GM19099 (cell line): ENCODE results near the gene ARHGAP31.

Experiments
- POLR2A ChIP-seq: IDR thresholded peaks from 3 replicates; pipeline ENCODE4 v1.6.1; 2011; ENCODE audit warnings: low read depth; ENCODE audit not compliant: insufficient read length; ENCODE audit errors: extremely low read depth

The ARHGAP31 gene

DNA sequence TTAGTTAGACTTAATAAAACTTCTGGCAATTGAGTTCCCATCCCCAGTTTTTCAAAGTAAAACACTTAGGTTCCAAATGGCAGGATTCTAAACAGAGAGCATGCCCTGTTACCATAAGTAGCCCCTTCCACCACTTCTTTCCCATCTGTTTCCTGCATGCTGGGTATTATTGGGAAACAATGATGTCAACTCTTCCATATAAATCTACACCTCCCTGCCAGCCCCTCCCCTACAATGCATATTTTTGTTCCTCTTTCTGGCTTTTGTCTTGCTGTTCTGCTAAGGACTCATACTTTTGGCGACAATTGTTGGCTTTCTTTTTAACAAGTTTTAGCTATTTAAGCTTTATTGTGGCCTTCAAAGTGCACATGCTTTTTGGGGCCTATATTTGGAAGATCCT lies 11.1 kb downstream of the ARHGAP31 start:
- TF ChIP-seq POLR2A, result no peak

DNA sequence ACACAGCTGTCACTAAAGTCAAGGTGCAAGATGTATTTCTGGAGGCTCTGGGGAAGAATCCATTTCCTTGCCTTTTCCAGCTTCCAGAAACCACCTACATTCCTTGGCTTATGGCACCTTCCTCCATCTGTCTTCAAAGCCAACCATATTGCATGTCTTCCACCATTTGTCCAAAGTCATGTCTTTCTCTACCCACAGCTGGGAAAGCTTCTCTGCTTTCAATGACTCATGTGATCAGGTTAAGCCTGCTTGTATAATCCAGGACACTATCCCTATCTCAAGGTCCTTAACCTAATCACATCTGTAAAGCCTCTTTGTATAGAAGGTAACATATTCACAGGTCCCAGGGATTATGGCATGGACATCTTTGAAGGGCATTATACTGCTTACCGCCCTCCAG lies 14.2 kb downstream of the ARHGAP31 start:
- no peak for TF ChIP-seq POLR2A

DNA sequence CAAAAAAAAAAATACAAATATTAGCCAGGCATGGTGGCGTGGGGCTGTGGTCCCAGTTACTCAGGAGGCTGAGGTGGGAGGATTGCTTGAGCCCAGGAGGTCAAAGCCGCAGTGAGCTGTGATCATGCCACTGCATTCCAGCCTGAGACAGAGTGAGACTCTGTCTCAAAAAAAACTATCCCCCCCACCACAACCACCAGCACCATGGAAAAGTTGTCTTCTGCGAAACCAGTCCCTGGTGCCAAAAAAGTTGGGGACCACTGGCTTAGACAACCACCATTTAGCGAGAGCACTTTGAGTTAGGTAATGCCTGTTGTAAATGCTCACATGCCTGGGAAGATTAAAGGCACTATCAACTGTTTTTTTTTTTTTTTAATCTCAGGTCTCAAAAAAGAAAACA lies 15.4 kb downstream of the ARHGAP31 start:
- TF ChIP-seq POLR2A, result no peak

DNA sequence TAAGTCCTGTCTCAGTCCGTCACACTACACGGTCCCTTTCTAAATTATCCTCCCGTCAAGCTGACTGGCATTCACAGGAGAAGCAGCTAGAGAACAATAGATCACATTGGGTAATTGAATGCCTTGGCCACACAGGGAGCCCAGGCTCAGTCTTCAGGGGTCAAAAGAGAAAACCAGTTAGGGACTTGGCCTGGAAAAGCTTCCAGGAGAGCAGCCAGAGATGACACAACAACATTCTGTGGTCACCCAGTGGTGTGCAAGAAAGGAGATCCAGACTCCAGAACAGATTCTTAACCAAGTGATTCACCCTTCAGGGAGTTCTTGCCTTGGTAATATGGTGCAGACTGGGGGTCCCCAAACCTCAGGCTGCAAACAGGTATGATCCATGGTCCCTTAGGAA lies 15.9 kb downstream of the ARHGAP31 start:
- TF ChIP-seq POLR2A, result no peak

DNA sequence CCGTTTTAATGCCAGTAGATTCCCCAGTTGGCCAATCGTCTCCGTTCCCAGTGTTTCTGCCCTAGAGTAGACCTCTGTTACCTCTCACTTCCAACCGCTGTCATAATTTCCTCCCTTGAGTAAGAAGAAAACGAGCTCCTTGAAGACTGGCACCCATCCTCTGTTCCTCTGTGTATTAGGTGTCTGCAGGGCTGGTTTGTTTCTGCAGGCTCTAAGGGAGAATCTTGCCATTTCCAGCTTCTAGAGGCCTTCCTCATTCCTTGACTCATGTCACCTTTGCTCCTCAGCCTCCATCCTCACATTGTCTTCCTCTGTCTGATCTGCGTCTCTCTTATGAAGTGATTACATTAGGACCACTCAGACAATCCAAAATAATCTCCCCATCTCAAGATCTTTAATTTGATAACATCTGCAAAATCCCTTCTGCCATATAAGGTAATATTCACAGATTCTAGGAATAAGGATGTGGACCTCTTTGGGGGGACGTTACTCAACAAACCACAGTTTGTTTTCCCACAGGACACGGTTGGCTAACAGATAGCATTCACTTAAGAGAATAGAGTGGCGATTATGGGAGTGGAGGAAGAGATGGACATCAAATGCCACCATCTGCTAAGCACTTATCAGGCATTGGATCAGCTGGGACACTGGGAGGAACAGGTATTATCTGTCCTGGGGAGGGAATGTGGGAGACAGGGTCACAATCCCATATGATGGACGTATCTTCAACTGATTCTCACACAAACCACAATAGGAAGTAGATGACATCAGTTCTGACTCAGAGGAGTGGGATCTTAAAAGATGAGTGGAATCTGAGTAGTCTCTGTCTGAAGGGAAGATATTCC lies 17.1 kb downstream of the ARHGAP31 start:
- TF ChIP-seq POLR2A, result no peak

DNA sequence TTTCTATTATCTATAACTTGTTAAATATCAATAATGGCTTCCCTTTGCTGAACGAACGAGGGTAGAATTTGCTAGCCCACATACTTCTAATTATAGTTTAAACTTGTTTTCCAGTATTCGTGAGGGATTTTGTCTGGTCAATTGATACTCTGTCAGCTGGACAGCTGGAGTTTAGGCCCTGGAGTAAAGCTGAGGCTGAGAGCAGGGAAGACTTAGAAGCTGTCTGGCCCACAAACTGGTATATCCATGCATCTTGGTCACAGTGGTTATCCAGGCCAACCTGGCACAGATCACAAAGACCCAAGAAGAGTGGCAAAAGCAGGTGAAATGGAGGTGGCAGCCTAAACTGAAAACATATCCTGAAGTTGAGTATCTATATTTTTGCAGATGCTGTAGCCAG lies 19.3 kb downstream of the ARHGAP31 start:
- no peak for TF ChIP-seq POLR2A

DNA sequence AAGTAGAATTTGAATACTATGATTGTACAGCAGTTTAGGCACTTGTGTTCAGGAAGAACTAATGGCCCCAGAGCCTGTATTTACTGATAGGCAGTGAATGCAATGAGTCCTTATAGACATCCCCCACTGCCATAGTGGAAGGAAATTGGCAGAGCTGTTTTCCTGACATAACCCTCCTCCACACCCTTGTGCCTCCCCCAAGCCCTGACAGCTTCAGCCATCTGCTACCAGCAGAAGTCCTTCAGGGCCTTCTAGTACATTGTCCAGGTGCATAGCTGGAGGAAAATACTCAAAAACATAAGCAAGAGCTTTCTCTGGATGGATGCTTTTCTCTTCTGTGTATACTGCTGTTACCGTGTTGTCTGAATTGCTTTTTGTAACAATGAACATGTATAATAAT lies 20.6 kb downstream of the ARHGAP31 start:
- TF ChIP-seq POLR2A, result no peak

DNA sequence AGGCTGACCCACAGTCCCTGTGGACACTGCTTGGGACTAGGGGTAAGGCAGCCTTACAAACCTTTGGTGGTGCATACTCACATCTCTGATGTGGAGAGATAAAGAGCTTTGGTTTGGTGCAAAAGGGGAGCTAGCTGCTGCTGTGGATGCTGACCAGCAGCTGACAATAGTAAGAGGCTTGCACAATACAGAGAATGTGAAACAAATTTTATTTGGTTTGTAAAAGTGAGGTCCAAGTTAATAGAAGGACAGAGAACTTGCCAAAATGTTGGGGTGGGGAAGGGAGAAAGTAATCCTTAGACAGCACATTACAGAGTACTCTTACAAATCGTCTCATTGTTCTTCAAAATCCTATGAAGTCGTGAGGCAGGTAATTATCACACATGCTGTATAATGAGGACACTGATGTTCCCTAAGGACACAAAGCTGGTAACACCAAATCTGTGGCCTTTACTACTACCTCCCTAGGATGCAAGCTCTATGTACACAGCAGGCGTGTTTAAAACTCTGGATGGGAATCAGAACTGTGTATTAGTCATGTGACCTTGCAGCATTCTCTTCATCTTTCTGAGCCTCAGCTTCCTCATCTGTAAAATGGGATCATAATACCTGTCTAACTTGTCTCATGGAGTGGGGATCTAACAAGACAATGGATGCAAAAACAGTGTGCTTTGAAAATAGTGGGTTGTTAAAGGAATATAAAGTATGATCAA lies 21.6 kb downstream of the ARHGAP31 start:
- no peak for TF ChIP-seq POLR2A

DNA sequence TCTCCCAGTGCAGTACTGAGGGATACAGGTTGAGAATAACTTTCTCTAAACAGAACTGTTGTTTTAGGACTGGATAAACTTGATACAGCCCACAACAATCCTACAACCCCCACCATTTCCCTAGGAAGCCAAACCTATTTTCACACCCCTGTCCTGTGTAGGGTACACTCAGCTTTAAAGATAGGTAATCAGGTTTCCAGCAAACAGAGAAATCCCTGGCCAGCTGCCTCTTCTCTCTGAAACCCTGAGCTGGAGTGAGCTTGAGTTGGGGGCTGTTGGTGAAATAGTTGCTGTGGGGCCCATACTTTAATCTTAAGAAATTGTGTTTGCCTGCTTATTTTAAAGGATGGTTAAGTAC lies 22.1 kb downstream of the ARHGAP31 start:
- TF ChIP-seq POLR2A, result no peak

DNA sequence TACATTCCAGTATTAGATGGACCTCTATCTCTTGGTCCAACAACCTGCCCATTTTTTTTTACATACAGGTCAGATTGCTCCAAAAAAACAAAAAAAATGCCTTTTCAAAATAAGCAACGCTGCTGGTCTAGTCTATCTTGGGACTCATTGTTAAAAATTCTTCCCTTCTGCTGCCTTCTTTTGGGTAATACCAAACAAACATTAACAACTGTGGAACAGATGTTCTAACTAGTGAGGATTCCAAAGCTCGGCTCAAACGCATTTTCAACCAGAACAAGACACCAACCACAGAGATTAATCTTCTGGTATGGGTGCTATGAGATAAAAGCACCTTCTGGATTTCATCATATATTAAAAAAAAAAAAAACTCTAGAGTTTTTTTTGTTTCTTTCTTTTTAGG lies 24.7 kb downstream of the ARHGAP31 start:
- TF ChIP-seq POLR2A, result no peak

DNA sequence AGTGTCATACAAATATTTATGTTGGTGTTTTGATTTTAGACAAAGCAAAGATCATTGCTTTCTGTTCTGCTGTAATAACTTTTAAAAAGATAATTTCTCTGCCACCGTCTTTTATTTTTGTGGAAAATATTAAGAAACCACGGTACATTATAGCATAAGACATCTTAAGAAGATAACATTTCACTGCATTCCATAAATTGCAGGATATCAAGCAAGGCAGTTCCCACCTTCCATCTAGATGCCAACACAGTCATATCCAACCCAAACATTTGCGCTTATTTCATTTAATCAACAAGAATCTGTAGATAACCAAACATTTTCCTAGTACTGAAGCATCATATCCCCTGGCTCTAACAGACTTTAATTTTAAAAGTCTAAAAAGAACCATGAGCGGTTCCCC lies 25.1 kb downstream of the ARHGAP31 start:
- TF ChIP-seq POLR2A, result no peak

DNA sequence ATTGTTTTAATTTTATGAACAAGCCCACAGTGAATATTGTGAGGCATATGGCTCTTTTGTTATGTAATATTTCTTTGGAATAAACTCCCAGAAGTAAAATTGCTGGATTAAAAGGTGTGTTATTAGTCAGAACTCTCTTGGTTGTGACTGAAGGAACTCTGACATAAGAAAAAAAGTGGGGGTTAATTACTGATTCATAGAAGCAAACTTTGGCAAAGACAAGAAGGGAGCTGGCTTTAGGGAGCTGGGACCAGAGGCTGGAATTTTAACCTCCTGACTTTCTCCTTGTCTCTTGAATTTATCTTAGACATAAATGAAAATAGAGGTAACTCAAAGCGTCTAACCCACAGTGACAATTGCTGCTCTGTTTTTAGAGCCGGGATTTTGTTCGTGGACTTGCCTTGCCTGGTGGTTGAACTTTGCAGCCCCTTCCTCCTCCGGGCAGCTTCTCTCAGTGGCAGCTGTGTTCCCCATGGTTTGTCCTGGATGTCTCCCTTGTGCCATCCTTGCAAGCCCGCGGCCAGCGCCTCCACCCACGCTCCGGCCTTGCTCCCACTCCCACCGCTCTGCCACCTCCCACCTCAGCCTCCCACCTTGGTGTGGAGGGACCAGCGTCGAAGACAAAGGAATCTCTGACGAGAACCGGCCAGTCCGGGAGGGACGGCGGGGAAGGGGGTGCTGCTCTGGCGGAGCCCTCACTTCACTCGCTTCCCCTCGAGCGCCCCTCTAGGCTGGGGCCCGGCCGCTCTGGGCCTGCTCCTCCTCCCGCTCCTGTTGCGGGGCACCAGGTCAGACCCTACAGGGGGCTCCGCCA lies 28.0 kb downstream of the ARHGAP31 start:
- no peak for TF ChIP-seq POLR2A

DNA sequence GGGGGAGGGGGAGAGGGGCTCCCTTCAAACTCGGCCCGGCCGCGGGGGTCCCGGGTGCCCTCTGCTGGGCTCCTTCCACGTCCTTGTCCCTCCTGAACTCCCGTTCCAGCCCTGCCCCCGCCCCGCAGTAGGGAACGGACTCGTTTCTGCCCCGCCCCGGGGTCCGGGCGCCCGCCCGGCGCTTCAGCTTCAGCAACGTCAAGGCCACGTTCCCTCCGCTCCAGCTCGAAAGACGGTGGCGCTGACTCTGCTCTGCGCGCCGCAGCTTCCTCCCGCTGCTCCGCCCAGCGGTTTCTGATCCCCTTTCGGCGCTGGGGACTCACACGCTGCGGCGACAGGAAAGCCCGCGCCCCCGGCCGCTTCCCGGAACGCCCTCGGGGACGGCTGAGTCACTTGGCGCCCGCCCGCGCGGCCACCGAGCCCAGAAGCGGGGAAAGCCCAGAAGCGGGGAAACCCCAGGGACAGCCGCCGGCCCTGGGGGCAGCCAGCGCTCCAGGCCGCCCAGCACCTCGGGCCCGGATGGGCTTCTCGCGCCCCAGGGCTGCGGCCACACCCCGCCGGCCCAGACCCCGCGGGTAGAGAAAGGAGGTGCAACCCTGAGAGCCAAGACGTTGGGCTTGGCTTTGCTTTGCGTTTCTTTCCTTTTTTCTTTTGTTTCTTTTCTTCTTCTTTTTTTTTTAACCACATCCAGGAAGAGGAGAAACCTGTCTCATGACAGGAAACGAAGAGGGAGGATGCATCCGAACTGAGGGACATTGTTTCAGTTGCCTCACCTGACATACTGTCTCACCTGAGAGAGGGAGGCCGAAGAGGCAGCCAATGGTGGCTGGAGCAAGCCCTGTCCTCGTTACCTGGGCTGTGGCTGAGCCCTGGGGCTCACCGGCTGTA lies 28.9 kb downstream of the ARHGAP31 start:
- TF ChIP-seq POLR2A, result peak; percentile 77

DNA sequence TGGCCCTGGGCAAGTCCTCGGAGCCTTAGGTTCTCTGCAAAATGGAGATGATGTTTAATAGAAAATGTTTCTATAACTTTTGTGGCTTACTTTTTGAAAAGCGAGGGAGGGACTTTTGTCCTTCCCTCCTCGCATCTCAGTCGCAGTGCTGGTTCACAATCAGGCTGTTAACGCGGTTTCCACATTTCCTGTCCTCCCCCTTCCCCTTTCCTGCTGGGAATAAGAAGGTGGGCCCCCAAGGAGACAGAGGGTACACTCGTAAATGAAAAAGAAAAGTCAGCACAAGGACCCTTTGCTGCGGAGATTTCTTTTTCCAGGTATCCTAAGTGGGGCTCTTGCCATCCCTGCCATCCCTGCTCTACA lies 29.5 kb downstream of the ARHGAP31 start:
- no peak for TF ChIP-seq POLR2A

DNA sequence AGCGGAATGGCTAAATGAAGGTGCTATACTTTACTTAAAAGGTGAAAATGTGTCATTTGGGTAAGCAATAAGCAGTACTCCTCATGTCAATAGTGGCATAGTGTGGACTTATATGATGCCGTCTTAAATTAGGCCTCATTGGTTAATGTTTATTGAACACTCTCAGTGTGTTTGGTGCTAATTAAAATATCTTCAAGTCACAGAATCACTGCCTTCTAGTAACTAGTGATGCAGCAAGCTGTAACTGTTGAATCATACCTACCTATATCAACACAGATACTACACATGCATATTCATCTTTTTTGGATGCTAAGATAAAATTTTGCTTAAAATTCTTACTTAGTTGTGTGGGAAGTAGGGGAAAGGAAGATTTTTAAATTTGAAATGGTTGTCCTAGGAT lies 30.7 kb downstream of the ARHGAP31 start:
- no peak for TF ChIP-seq POLR2A

DNA sequence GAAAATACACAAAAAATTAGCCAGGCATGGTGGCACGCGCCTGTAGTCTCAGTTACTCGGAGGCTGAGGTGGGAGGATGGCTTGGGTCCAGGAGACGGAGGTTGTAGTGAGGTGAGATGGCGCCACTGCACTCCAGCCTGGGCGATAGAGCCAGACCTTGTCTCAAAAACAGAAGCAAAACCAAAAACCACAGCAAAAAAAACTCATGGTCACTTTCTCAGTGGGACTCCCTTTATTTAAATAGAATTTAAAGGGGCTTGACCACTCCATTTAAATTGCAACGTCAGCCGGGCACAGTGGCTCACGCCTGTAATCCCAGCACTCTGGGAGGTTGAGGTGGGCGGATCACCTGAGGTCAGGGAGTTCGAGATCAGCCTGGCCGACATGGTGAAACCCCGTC lies 32.8 kb downstream of the ARHGAP31 start:
- no peak for TF ChIP-seq POLR2A

DNA sequence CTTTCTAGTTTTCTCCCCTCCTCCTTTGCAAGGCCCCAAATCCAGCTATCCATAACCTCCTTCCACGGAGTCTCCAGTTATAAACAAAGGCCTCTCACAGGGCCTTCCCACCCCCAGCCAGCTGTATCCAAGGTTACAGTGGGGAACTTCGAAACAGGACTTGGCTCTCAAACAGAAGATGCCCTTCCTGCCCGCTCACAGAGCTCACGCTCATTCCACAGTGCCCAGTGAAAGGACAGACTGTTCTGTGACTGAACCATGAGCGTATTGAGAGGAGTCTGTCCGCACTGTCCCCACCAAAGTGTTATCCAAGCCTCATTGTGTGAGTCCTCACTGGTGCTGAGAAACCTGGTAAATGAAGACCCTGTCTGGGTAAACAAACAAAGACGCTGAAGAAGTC lies 35.4 kb downstream of the ARHGAP31 start:
- TF ChIP-seq POLR2A, result no peak
